NCI-H226 (cell line): Measurements from ENCODE around the gene TTLL10.
"Not testable (repeated sequence)": the region's sequence is repeated elsewhere in the genome, so short reads cannot be mapped to it uniquely, and the experiment has no call there.

Experiments
- DNase-seq: peaks from one replicate; pipeline ENCODE4 v3.0.0-alpha.2; 2015

The TTLL10 gene

DNA sequence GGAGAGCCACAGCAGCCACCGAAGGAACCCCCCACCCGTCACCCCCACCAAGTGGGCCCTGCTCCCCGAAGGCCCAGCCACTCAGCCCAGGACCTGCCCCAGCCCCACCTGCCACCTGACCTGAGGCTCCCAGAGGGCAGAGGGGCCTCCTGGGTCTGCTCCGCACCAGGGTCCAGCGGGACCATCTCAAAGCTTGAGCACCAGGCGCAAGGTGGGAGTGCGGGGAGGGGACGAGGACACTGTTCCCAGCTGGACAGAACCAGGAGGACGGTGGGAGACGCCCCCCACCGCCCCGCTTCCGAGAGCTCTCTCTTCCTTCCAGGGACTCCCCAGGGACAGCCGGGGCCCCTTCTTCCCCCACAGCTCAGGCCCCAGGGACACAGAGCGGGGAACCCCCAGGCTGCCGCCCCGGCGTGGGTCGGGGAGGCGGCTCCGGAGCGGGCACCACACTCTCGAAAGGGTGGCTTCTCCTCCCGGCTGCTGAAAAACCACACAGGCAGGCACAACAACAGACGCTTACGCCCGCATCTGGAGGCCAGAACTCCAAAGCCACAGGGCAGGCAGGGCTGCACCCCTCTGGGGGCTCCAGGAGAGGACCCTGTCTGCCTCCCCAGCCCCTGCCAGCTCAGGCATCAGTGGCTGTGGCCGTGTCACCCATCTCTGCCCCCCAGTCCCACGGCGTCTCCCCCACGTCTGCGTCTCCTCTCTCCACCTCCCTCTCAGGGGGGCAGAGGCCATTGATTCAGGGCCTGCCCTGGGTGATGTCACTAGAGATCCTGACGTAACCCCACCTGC, 1.9 kb upstream of the TTLL10 start:
- no peak for DNase-seq

DNA sequence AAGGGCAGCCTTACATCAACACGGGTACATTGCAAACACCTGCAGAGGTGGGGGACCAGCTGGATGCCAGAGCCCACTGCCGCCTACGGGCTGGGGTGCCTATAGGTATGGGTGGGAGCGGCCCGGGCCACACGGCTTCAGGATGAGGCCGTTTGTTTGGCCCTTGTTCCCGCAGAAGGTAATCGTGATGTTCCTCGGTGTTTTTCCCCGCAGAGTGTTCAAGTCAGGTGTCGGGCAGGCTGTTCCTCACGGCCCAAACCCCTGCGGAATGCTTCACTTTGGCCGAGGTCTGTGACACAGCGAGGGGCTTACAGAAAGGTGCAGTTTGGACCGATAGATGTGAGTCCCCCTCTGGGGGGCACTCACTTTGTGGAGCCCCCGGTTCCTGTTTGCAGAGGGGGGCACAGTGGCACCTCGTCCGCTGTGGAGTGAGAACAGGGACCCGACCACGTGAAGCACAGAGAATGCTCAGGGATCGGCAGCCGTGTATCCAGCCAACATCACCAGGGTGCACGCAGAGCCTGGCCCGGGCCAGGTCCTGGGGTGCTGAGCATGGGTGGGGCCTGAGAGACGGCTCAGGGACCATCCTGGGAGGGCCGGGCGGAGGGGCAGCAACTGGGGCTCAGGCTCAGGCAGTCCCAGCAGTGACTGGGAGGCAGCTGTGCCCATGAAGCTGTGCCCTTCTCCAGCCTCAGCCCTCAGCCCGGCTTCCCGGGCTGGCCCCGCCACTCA, 453 bp upstream of the TTLL10 start:
- DNase-seq, result no peak

DNA sequence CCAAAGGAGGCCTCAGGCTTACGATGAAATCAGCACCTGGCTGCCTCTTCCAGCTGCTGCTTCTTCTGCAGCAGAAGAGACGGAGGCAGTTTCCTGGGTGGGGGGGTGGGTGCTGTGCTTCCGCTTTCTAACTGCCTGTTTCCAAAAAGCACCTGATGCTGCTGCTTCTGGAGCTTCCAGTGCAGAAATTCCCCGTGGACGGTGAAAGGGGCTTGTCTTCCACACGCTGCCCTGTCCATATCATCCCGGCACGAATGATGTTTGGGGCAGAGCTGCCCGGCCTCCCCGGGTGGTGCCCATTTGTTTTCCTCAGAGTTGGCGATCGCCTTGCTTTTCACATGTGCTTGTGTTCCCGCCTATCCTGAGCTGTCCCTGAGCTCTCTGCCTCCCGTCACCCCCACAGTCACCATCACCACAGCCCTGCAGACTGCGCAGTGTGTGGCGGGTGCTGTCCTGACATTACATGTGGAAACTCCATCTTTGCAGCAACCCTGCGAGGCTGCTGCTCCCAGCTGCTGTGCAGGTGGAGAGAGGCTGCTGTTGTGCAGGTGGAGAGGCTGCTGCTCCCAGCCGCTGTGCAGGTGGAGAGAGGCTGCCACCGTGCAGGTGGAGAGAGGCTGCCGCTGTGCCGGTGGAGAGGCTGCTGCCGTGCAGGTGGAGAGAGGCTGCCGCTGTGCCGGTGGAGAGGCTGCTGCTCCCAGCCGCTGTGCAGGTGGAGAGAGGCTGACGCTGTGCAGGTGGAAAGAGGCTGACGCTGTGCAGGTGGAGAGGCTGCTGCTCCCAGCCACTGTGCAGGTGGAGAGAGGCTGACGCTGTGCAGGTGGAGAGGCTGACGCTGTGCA, 1.8 kb downstream of the TTLL10 start:
- no peak for DNase-seq

DNA sequence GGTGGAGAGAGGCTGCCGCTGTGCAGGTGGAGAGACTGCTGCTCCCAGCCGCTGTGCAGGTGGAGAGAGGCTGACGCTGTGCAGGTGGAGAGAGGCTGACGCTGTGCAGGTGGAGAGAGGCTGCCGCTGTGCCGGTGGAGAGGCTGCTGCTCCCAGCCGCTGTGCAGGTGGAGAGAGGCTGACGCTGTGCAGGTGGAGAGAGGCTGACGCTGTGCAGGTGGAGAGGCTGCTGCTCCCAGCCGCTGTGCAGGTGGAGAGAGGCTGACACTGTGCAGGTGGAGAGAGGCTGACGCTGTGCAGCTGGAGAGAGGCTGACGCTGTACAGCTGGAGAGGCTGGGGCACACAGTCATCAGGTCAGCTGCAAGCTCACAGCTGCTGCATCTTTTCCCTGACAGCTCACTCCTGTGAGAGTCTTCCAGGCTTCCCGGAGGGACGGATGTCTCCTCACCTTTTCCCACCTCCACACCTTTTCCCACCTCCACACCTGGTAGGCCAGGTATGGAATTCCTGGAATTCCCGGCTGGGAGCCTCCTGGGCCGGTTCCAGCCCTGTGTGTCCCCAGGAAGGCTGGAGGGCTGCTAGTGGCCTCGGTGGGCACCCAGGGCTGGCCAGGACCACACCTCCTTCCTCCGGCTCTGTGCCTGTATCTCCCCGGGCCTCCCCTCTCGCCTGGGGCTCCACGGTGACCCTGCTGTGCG, 2.5 kb downstream of the TTLL10 start:
- not testable (repeated sequence) for DNase-seq

DNA sequence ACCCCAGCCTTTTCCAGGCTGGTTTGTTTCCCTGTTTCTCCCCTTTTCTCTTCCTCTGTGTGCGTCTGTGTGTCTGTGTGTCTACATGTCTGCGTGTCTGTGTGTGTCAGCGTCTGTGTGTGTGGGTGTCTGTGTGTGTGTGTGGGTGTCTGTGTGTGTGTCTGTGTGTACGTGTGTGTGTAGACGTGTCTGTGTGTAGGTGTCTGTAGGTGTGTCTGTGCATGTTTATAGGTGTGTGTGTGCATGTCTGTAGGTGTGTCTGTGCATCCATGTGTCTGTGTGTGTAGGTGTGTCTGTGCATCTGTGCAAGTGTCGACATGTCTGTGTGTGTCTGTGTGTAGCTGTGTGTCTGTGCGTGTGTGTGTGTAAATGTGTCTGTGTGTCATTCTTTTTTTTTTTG, 3.3 kb downstream of the TTLL10 start:
- no peak for DNase-seq

DNA sequence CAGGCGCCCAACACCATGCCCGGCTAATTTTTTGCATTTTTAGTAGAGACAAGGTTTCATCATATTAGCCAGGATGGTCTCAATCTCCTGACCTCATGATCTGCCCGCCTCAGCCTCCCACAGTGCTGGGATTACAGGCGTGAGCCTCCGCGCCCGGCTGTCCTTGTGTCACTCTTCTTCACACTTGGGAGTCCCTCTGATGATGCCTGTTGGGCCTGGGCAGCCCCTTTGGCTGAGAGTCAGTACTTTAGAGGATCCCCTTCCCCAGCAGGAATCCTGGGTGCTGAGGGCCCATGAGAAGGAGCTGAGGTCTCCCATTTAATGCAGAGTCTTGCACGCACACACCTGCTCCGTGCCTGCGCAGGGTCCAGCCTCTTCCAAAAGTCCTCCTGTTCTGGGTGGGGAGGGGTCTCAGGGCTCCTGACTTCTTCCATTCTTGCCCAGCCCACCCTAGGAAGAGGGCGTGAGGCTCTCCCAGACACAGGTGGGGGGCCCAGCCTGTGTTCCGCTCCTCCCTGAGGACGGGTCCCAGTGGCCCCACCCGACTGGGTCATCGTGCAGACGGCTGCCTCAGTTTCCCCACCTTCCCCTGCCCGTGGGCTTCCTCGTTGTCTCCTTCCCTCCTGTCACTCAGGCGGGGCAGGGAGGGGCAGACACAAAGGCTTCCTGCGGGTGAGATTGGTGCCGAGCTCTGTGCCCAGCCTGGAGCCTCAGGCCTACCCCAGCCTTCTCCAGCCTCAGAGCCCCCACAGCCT, 3.9 kb downstream of the TTLL10 start:
- no peak for DNase-seq

DNA sequence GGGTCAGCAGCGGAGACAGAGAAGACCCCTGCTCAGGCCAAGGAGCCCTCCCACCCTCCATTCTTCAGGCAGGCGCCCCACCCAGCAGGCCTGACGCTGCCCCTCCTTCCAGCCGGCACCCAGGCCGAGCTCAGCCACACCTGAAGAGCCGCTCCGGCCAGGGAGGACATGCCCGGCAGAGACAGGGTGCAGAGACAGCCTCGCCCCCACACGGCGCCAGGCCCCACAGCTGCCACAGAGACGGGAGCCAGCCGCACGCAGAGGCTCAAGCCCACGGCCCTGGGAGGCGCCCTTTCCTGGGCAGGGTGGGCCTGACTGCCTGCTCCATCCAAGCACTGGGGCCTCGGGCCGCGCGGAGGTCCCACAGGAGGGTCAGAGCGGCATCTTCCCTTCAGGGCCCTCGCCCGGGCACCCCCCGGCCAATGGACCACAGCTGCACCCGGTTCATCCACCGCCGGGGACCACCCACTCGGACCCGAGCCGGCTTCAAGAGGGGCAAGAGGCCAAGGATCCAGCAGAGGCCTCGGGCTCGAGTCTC, 5.2 kb downstream of the TTLL10 start:
- DNase-seq, result no peak

DNA sequence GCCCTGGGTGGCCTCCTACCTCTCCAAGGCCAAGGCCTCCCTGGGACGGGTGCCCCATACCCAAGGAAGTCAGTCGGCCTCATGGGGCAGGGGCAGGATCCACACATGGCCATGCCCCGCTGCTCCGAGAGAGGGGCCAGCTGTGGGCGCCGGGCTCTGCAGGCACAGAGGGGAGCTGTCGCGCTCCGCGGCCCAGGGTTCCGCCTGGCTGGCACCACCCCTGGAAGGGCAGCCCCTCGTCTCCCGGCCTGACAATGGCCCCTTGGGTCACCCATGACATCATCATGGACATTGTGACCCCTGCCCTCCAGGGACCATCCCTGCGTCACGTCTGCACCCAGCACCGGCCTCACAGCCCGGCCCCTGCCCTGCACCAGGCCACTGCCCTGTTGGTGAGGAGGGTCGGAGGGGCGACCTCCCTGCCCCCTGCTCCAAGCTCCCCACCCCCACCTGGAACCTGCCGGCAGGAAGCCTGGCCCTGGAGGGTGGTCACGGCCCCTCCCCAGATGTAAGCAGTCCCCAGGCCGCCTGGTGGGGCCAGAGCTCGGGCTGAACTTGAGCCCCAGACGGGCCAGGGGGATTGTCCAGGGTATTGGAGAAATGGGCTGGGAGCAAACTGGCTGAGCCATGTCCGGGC, 5.8 kb downstream of the TTLL10 start:
- no peak for DNase-seq

DNA sequence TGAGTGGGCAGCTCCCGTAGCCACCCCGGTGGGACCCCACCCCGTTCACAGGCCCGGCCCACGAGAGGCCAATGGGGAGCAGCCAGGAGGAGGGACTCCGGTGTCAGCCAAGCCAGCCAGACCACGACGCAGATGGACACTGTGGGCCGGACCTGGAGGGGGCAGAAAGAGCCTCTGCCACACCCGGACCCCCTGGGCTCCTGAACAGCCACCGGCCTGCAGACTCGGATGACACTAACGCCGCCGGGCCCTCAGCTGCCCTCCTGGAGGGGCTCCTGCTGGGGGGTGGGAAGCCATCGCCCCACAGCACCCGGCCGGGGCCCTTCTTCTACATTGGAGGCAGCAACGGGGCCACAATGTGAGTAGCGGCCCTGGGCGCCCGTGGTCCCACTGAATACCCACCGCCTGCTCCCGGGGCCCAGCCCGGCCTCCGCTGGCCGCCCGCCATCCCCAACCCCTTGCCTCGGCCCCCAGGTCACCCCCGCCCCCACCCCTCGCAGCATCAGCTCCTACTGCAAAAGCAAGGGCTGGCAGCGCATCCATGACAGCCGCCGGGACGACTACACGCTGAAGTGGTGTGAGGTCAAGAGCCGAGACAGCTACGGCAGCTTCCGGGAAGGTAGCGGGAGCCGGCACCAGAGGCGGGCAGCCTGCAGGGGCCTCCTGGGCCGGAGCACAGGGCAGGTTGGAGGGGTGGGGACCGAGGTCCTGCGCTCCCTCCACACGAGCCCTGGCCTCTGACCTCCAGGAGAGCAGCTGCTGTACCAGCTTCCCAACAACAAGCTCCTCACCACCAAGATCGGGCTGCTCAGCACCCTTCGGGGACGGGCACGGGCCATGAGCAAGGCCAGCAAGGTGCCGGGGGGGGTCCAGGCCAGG, 6.5 kb downstream of the TTLL10 start:
- DNase-seq, result no peak

DNA sequence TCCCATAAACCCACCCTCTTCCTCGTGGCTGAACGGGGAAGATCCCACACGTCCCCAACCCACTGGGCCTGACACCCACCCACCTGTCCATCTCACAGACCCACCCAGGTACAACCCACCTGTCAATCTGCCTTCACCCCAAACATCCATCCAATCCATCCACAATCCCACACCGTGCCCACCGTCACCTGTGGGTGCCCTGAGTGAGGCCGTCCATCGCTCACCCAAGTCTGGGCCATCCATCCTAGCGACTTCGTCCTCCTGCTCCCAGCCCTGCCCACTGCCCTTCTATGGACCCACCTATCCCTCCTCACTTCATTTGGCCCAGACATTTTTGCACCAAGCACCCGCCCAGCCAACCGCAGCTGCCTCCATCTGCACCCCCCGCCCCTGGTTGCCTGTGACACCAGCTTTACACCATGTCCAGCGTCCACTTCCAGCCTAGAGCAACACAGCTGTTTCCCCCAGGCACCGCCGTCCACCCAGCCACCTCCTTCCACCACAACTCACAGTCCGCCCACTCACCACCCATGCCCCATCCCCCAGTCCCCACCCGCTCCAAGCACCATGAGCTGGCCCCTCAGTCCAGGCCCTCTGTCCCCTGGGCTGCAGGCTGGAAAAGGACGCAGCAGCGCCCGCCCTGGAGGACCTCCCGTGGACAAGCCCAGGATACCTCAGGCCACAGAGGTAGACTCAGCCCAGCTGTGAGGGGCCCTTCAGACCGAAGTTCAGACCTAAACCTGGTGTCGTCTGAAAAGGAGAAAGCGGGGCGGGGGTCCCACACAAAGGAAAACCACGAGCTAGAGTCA, 7.7 kb downstream of the TTLL10 start:
- no peak for DNase-seq

DNA sequence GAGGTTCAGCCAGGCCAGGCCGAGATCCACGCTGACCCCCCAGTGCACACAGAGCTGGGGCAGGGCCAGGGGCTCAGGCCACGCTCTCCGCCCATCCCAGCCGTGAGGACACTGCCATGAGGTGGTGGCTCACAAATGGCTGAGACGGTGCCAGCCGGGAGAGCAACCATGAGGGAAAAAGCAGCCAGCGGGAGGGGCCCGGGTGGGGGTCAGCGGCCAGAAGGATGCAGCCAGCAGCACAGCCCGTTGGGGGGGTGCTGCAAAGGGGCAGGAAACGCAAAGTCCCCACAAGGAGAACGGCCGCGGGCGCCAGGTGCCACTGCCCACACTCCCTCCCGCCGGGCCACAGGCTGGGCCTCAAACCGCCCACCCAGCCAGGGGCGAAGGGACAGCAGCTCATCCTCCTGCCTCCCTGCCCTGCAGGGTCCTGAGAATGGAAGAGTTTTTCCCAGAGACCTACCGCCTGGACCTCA, 8.3 kb downstream of the TTLL10 start:
- no peak for DNase-seq

DNA sequence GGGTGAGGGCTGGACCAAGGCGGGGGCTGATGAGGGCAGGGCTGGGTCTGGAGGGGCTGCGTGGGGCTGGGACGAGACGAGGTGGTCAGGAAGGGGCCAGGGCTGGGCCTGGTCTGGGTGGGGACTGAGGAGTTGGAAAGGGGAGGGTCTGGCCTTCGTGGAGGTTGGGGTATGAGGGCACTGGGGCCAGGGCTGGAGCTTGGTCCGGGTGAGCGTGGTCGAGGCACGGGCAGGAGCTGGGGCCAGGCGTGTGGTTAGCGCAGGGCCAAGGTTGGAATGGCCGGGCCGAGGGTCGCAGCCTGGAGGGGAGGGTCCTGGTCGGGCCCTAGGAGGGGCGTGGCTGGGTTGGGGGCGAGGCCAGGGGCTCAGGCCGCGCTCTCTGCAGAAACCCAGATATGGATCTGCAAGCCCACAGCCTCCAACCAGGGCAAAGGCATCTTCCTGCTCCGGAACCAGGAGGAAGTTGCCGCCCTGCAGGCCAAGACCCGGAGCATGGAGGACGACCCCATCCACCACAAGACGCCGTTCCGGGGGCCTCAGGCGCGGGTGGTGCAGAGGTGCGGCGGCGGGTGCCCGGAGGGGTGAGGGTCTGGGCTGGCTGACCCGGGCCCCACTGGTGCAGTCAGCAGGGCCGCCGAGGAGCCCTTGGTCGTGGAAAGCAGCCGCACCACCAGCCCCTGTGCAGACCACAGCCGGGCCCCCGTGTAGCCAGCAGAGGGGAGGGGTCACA, 9.0 kb downstream of the TTLL10 start:
- DNase-seq, result no peak

DNA sequence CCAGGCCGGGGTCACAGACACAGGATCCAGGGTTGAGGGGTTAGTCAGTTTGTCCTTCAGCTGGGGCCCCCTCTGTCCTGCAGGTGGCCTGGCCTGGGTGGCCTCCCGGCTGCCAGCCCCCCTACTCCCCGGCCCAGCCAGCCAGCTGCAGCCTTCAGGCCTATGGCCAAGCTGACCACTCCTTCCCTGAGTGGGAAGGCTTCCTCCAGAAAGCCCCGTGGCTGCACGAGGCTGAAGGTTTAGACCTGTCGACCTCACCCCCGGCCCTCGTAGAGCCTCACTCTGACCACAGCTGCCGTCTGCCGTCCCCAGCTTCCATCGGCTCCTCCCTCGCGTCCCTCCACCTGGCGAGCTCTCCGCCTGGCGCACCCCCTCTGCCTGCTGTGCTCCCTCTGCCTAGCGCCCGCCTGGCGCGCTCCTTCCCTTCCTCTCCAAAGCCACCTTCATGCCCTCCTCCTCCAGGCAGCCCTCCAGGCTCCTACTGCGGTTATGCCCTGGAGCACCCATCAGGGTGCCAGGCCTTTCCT, 9.6 kb downstream of the TTLL10 start:
- DNase-seq, result no peak

DNA sequence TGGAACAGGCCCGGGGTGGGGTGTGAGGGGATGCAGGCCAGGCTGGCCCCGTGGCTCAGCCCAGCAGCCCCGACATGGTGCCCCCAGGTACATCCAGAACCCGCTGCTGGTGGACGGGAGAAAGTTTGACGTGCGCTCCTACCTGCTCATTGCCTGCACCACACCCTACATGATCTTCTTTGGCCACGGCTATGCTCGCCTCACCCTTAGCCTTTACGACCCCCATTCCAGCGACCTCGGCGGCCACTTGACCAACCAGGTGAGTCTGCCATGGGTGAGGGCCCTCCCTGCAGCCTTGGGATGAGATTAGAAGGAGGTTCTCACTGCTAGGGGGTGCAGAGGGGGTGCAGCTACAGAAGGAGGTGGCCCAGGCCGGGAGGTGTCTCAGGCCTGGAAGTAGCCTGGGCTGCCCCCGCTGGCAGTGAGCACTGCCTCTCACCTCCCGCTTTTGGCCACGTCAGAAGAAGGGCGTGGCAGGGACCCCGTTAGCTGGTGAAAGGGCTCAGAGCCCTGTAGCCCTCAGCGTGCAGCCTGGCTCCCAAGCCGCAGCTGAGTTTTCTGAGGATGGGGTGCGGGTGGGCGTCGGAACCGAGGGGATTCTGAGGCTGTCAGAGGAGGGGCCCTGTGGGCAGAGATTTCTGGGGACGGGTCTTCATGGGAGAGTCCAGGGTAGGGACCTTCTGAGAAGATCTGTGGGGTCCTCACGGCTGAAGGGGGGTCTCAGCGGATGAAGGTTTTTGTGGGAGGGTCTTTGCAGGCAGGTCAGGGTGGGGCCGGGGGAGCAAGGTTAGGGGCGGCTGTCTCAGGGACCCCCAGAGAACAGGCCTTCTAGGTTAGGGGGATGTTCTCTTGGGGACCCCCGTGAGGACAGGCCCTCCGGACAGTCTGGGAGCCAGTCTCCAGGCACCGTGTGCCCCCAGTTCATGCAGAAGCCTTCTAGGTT, 10.4 kb downstream of the TTLL10 start:
- DNase-seq, result no peak

DNA sequence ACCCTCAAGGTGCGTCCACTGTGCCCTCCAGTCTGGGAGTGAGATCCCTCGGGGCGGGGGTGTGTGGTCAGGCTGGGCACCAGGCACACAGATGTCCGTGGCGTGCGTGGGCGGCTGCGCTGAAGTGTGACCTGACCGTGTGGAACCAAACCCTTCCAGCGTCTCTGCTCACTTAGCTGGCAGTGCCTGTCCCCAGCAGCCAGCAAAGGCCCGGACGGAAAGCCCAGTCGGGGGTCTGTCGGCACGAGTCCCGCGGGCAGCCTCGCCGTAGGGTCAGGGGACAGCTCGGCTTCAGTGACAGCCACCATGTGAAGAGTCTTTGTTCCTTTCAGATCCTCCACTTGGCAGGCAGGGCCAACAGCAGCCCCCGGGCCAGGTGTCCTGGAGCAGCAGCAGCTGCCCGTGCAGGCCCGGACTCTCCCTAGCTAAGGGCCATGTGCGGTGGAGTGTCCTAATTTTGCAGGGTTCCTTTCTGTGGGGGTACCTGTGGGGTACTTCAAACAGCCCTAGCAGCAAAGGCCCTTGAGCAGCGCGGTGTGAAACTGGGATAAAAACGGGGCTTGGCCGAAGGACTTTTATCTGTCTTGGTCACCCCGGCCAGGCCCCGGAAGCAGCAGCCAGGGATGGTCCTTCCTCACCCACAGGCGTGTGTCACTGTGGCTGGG, 11.6 kb downstream of the TTLL10 start:
- DNase-seq, result no peak

DNA sequence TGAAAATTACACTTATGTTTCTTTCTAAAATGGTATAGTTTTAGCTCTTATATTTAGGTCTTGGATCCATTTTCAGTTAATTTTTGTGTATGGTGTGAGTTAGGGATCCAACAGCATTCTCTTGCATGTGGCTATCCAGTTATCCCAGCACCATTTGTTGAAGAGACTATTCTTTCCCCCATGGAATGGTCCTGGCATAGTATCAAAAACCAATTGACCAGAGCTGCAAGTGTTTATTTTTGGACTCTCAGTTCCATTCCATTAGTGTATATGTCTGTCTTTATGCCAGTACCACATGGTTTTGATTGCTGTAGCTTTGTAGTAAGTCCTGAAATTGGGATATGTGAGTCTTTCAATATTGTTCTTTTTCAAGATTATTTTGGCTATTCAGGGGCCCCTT, 14.3 kb downstream of the TTLL10 start:
- no peak for DNase-seq

DNA sequence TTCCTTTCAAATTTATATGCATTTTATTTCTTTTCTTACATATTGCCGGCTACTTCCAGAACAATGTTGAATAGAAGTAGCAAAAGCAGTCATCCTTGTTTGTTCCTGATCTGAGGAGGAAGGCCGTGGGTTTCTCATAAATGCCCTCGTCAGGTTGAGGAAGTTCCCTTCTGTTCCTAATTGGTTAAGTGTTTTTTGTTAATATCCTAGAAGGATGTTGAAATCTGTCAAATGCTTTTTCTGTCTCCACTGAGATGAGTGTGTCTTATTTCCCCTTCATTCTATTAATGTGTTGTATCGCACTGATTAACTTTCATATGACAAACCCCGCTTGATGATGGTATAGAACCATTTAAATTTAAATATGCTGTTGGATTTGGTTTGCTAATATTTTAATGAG, 15.4 kb downstream of the TTLL10 start:
- DNase-seq, result no peak
